GM18507 (cell line): ENCODE measurements around the gene KRT2.

Source experiments
- DNase-seq: peaks from one replicate; pipeline ENCODE4 v3.0.0; 2011; ENCODE audit warnings: low read depth; ENCODE audit not compliant: insufficient read length; ENCODE audit errors: extremely low spot score
- FAIRE-seq: peaks from 2 replicates; lab custom pipeline; 2011; peaks lifted over from hg19 to GRCh38; lab: Jason Lieb, UNC

The KRT2 gene

DNA sequence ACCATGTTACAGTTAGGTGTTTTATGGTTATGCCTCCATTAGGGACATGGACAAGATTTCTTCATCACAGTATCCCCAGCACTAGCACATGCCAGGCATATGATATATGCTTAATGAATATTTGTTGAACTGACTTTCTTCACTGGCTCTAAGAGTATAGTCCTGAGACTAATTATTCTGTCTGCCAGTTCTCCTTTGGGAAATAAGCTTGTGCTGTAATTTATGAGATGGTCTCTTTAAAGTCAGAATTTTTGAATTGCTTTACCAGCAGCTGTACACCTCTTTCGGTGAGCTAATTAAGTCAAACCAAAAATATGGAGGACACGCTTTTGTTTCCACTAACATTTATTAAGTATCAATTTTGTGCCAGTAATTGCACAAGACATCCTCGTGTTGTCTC is 45.9 kb downstream of the KRT2 start:
- no peak for DNase-seq
- no peak for FAIRE-seq

DNA sequence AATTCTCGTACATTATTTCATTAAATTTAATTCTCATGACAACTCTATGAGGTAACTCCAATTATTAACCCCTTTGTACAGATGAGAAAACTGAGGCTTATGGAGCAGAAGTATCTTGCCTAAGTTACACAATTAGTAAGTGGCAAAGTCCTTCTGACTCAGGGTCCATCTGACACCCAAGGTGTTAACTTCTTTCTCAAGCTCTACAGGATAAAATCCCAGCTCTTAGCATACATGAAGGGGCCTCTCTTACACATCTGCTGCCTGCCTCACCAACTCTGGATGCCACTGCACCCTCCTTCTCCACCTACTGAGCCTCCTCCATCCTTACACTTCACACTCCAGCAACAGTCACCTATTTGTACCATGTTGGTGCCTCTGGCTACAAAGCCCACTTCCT is 46.5 kb downstream of the KRT2 start:
- FAIRE-seq (no peak), DNase-seq (no peak)

DNA sequence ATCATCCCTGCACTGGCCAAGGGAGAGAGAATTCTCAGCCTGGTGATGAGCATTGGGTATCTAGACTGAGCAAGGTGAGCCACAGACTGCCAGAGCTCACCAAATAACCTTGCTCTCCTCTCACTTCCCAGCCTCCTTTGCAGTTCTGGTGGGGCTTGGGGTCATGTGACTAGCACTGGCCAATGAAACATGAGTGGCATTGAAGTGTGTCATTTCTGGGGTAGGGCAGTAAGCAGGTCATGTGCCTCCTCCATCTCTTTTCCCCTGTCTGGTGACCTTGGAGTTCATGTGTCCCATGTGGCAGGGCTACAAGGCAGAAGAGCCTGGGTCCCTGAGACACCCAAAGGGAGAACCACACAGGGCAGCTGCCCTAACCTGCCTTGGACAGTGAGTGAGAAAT is 47.2 kb downstream of the KRT2 start:
- no peak for DNase-seq
- FAIRE-seq, result no peak

DNA sequence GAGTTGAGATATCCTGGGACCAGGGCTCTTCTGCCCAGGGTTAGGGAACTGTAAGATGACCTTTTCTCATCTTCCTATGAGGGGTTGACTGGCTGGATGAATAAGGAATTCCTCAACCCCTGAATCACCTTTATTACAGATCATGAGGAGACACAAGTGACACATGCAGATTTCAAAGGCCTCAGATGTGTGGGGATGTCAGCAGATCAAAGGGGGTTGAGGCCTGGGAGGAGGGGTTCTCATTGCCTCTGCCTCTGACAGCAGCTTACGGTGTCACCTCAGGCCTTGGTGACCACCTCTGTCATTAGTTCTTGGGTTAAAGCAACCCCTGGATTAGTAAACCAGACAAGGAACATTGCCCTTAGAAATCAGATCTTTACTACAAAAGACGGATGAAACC is 48.7 kb downstream of the KRT2 start:
- DNase-seq, result no peak

DNA sequence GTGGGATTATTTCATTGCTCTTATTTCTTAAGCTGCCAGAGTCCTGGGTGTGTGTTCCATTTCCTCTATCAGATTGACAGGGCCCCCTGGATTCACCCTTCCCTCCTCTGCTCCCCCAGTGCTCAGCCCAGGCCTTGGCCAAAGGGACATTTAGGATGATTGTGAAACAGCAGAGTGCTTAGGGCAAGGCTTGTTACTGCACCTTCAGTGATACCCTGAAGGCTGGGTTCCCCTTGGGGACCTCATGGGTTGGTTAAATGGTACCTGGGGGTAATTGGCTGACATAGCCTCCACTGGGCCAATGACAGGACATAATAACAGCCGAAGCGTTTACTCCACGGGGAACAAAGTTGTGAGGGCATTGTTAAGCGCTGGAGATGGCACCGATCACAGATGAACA is 49.5 kb downstream of the KRT2 start:
- DNase-seq (no peak), FAIRE-seq (no peak)

More for the DNA sequence above, 48.7 kb downstream of the KRT2 start:
- FAIRE-seq, result no peak

DNA sequence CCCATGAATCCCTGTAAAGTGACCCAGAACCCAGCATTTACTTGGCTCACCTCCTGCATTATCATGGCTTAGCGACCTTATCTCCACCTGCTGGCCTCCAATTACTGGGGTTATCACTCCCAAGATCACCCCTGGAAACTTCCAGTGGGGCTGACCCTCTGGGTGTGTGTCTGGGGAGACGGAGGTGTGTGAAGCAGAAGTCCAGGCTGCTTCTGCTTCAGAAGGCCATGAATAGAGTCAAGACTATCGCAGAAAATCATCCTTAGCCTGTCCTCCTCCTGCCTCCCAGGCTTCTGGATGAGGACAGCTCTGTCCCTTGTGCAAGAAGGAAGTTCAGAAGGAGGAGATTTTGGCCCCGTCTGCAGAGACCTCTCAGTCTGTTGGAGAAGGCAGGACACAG is 50.3 kb downstream of the KRT2 start:
- DNase-seq (no peak), FAIRE-seq (no peak)

DNA sequence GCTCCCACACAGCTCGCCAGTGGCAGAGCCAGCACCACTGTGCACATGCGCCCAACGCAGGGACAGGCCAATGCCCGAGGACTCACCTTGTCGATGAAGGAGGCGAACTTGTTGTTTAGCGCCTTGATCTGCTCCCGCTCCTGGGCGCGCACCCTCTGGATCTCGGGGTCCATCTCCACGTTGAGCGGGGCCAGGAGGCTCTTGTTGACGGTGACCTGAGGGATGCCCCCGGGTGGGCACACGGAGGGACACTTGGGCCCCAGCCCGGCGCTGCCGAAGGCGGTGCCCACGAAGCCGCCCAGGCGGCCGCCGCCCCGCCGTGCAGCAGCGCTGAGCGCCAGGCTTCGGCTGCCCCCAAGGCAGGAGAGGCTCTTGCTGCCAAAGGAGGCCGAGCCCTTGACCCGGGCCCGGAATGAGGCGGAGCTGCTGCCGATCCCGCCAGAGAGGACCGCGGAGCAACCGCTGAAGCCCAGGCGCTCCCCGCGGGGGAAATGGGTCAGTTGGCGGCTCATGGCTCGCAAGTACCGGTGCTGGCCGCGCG is 51.0 kb downstream of the KRT2 start, which contains the start of gene KRT72:
KRT72 (minus strand) TSS at position 523 of the 541 bp plus-strand sequence; CDS start at position 512, 11 bp downstream.
- no peak for DNase-seq
- no peak for FAIRE-seq

DNA sequence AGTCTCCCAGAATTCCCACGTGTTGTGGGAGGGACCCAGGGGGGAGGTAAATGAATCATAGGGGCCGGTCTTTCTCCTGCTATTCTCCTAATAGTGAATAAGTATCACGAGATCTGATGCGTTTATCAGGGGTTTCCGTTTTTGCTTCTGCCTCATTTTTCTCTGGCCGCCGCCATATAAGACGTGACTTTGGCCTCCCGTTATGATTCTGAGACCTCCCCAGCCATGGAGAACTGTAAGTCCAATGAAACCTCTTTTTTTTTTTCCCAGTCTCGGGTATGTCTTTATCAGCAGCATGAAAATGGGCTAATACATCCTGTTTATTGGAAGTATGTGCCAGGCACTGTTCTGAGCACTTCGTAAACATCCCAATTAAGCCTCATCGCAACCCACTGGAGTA is 51.5 kb downstream of the KRT2 start:
- DNase-seq (no peak), FAIRE-seq (no peak)

DNA sequence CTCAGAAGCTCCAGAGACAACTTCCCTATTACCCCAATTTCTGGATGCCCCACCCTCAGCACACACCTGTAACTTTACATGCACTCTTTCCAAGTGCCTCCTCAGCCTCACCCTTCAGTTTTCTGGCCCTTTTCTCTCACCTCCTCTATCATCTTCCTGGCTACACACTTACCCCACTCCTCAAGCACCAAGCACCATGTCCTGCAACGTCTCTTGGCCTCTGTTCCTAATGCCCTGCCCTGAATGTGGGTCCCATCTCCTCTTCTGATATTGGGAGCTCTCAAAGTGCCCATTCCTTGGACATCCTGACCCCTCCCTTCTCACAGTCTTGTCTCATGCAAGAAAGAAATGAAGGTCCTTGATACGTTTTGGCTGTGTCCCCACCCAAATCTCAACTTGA is 51.9 kb downstream of the KRT2 start:
- FAIRE-seq, result no peak
- no peak for DNase-seq

DNA sequence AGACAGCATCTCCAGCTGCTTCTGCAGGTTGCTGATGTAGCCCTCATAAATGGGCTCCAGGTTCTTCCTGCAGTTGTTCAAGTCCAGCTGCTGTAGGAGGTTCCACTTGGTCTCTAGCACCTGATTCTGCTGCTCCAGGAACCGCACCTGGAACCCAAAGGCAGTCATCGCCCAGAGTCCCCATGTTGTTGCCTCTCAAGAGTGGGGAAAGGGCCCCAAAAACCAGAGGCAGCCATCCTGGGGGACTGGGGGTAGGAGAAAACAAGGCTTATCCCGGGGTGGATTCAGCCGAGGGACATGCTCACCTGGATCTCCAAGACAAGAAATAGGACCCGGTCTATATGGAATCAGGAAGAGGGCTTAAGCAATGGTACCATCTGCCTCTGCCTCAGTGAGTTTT is 53.0 kb downstream of the KRT2 start:
- FAIRE-seq, result no peak
- DNase-seq, result no peak
